DMS 273 (cell line): Measurements from ENCODE around the gene NECTIN2.
A peak's percentile ranks its signal among the peaks of the same experiment; 100 is the strongest.
"Not testable (repeated sequence)": the region's sequence is repeated elsewhere in the genome, so short reads cannot be mapped to it uniquely, and the experiment has no call there.

Experiments used
- DNase-seq: peaks from one replicate; lab custom pipeline; 2025; ENCODE audit not compliant: unreplicated experiment; lab: John Stamatoyannopoulos, UW

Gene NECTIN2

GRCh38 chr19:44905437-44906160, 59.5 kb downstream of the NECTIN2 start, which contains the start of gene APOE:
Gene APOE, plus strand, starts transcription at chr19:44905796. Its CDS starts 829 bp downstream, at chr19:44906625.
- peak; percentile 84 for DNase-seq

GRCh38 chr19:44907613-44908012, 61.5 kb downstream of the NECTIN2 start:
- DNase-seq, result no peak

- no peak for DNase-seq
Measured at GRCh38 chr19:44908074-44908835, 62.2 kb downstream of the NECTIN2 start.

- no peak for DNase-seq
Measured at GRCh38 chr19:44908836-44909261, 62.8 kb downstream of the NECTIN2 start.

GRCh38 chr19:44909775-44910174, 63.7 kb downstream of the NECTIN2 start:
- DNase-seq, result peak; percentile 40

GRCh38 chr19:44911896-44912295, 65.8 kb downstream of the NECTIN2 start:
- not testable (repeated sequence) for DNase-seq

- peak; percentile 96 for DNase-seq
Measured at GRCh38 chr19:44912854-44913253, 66.8 kb downstream of the NECTIN2 start.

- DNase-seq, result peak; percentile 66
Measured at GRCh38 chr19:44913512-44914432, 67.7 kb downstream of the NECTIN2 start.

GRCh38 chr19:44914433-44915206, 68.5 kb downstream of the NECTIN2 start, which contains the start of gene APOC1:
Gene APOC1, plus strand, starts transcription at chr19:44914608. Its CDS starts 284 bp downstream, at chr19:44914892.
- peak; percentile 95 for DNase-seq

GRCh38 chr19:44924243-44924725, 78.2 kb downstream of the NECTIN2 start:
- no peak for DNase-seq

- peak; percentile 71 for DNase-seq
Measured at GRCh38 chr19:44925114-44925891, 79.2 kb downstream of the NECTIN2 start.

GRCh38 chr19:44926245-44927077, 80.4 kb downstream of the NECTIN2 start:
- DNase-seq, result not testable (repeated sequence)

- peak; percentile 71 for DNase-seq
Measured at GRCh38 chr19:44927746-44928145, 81.6 kb downstream of the NECTIN2 start.

GRCh38 chr19:44930088-44930487, 84.0 kb downstream of the NECTIN2 start:
- no peak for DNase-seq

GRCh38 chr19:44931541-44931940, 85.4 kb downstream of the NECTIN2 start:
- no peak for DNase-seq
